ENCODE data around the gene PDLIM5. TPM values are rescaled to one million over a fixed set of nuclear protein-coding genes. Genes with fewer than 3 reads are reported as not detected.

PDLIM5 gene
- total RNA-seq, 1 experiment from 2014 or later, result 44.7 TPM

GRCh38 chr4:94488670-94489069 is 36.9 kb downstream of the PDLIM5 start:
- in situ Hi-C loops (cut with HindIII; ENCODE audit: low pct_unique_long_range_greater_than_20kb, low sequenced_read_pairs), result no loop called here
- ATAC-seq (peak; percentile 77), DNase-seq (ENCODE audit: low read depth, low spot score) (no peak)
- Histone ChIP-seq H3K27me3 (ENCODE audit: control insufficient read depth, insufficient read depth, low read length) (no peaks in the 10 kb centered on the region), H3K36me3 (ENCODE audit: control insufficient read depth, insufficient read depth, low read length) (no peaks in the 10 kb centered on the region), H3K27ac (ENCODE audit: low read length) (no peak overlapping the region), H3K9me3 (ENCODE audit: control insufficient read depth, insufficient read depth, low read depth, low read length) (no peaks in the 10 kb centered on the region), H3K4me1 (ENCODE audit: control insufficient read depth, insufficient read depth, low read length) (peaks cover 6% of the 10 kb centered on the region), H3K4me3 (ENCODE audit: low read depth in 2 of 2, low read length in 2 of 2) (no peak overlapping the region)
- ChIA-PET POLR2A (no interaction called here), CTCF (no interaction called here)
- no peak for TF ChIP-seq SIN3A (IDR thresholded peaks at IDR 0.05; ENCODE audit: borderline replicate concordance, insufficient read depth, low read depth, low read length)
- no peak for TF ChIP-seq CTCF (IDR thresholded peaks at IDR 0.05)
- no peak for TF ChIP-seq REST (IDR thresholded peaks at IDR 0.05; ENCODE audit: insufficient read depth in 1 of 2, low read depth in 2 of 2, low read length in 1 of 2)
- no peak for TF ChIP-seq POLR2AphosphoS5 (IDR thresholded peaks at IDR 0.05; ENCODE audit: low read depth, low read length)
- no peak for TF ChIP-seq TCF7L2 (IDR thresholded peaks at IDR 0.05; ENCODE audit: low read depth, low read length)
- BruUV-seq (replicated peaks), result no TSS peak
- intact Hi-C loops (cut with micrococcal nuclease; ENCODE audit: unreplicated experiment), result no loop called here

GRCh38 chr4:94489098-94489497 is 37.4 kb downstream of the PDLIM5 start:
- in situ Hi-C loops (cut with HindIII; ENCODE audit: low pct_unique_long_range_greater_than_20kb, low sequenced_read_pairs) (no loop called here), intact Hi-C loops (cut with micrococcal nuclease; ENCODE audit: unreplicated experiment) (no loop called here)
- H3K4me3 ChIP-seq (ENCODE audit: low read depth in 2 of 2, low read length in 2 of 2), result no peak overlapping the region
- TF ChIP-seq TCF7L2 (IDR thresholded peaks at IDR 0.05; ENCODE audit: low read depth, low read length) (no peak), POLR2AphosphoS5 (IDR thresholded peaks at IDR 0.05; ENCODE audit: low read depth, low read length) (no peak), CTCF (IDR thresholded peaks at IDR 0.05) (no peak), REST (IDR thresholded peaks at IDR 0.05; ENCODE audit: insufficient read depth in 1 of 2, low read depth in 2 of 2, low read length in 1 of 2) (no peak), SIN3A (IDR thresholded peaks at IDR 0.05; ENCODE audit: borderline replicate concordance, insufficient read depth, low read depth, low read length) (no peak)
- no peaks in the 10 kb centered on the region for H3K9me3 ChIP-seq (ENCODE audit: control insufficient read depth, insufficient read depth, low read depth, low read length)
- ChIA-PET CTCF (no interaction called here), POLR2A (no interaction called here)
- H3K27me3 ChIP-seq (ENCODE audit: control insufficient read depth, insufficient read depth, low read length), result no peaks in the 10 kb centered on the region
- ATAC-seq (no peak), DNase-seq (ENCODE audit: low read depth, low spot score) (no peak)
- H3K27ac ChIP-seq (ENCODE audit: low read length), result no peak overlapping the region
- BruUV-seq (replicated peaks), result no TSS peak
- peaks cover 6% of the 10 kb centered on the region for H3K4me1 ChIP-seq (ENCODE audit: control insufficient read depth, insufficient read depth, low read length)
- H3K36me3 ChIP-seq (ENCODE audit: control insufficient read depth, insufficient read depth, low read length), result no peaks in the 10 kb centered on the region
